Measurements from ENCODE around the gene KATNBL1.

- TF ChIP-seq RARB (CRISPR knock-in tag; IDR thresholded peaks at IDR 0.05) (no peak), CSRNP3 (CRISPR knock-in tag; IDR thresholded peaks at IDR 0.05) (no peak)
- TF ChIP-seq, protein P1, sequence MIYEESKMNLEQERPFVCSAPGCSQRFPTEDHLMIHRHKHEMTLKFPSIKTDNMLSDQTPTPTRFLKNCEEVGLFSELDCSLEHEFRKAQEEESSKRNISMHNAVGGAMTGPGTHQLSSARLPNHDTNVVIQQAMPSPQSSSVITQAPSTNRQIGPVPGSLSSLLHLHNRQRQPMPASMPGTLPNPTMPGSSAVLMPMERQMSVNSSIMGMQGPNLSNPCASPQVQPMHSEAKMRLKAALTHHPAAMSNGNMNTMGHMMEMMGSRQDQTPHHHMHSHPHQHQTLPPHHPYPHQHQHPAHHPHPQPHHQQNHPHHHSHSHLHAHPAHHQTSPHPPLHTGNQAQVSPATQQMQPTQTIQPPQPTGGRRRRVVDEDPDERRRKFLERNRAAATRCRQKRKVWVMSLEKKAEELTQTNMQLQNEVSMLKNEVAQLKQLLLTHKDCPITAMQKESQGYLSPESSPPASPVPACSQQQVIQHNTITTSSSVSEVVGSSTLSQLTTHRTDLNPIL (CRISPR knock-in tag; IDR thresholded peaks at IDR 0.05; ENCODE audit: low read depth) = no peak
Observed at GRCh38 chr15:34160735-34161134, 49.2 kb downstream of the KATNBL1 start.
